Sigmoid colon (tissue), 7 donors: ENCODE measurements around the gene SPATA24. TPM values are rescaled to one million over a fixed set of nuclear protein-coding genes. Genes with fewer than 3 reads are reported as not detected.

Source experiments
- DNase-seq: peaks from one replicate; pipeline ENCODE4 v3.0.0-alpha.2; 2019
- H3K27ac ChIP-seq, 4 donors: fragments of 200-600 bp; sonication (generic); one replicate each; pipeline ENCODE4 v1.5.1; 2016 to 2019; ENCODE audit warnings: mild to moderate bottlenecking in 1 of 4
- H3K27me3 ChIP-seq, 3 donors: fragments of 200-600 bp; sonication (generic); one replicate each; pipeline ENCODE4 v1.5.1; 2019; ENCODE audit warnings: mild to moderate bottlenecking in 1 of 3
- H3K36me3 ChIP-seq, 4 donors: fragments of 200-600 bp; sonication (generic); one replicate each; pipeline ENCODE4 v1.5.1; 2016 to 2019
- H3K4me1 ChIP-seq, 4 donors: fragments of 200-600 bp; sonication (generic); one replicate each; pipeline ENCODE4 v1.5.1; 2017 to 2019
- H3K4me3 ChIP-seq, 4 donors: fragments of 200-600 bp; sonication (generic); one replicate each; pipeline ENCODE4 v1.5.1; 2017 to 2019; ENCODE audit warnings: mild to moderate bottlenecking in 2 of 4, moderate library complexity in 1 of 4
- H3K9me3 ChIP-seq, 4 donors: fragments of 200-600 bp in 3 of 4; sonication (generic) in 3 of 4; one replicate each; pipeline versions ENCODE4 v1.5.1 to v1.6.1; 2013 to 2019
- CTCF ChIP-seq, 4 experiments: fragments of 450-650 bp in 3 of 4; fragments of 200-600 bp in 1 of 4; IDR thresholded peaks; one replicate each; pipeline ENCODE4 v1.5.1; 2016 to 2019; ENCODE audit warnings: antibody characterized with exemption in 4 of 4, mild to moderate bottlenecking in 3 of 4, moderate library complexity in 2 of 4
- EP300 ChIP-seq, 4 donors: sonication (generic); formaldehyde crosslinking; IDR thresholded peaks; one replicate each; pipeline ENCODE4 v1.6.1; 2017; ENCODE audit warnings: antibody characterized with exemption in 4 of 4
- POLR2A ChIP-seq, 2 donors: fragments of 450-650 bp; IDR thresholded peaks; one replicate each; pipeline ENCODE4 v1.6.1; 2016; ENCODE audit warnings: antibody characterized with exemption in 2 of 2, mild to moderate bottlenecking in 2 of 2, moderate library complexity in 2 of 2
- POLR2AphosphoS5 ChIP-seq, 4 donors: sonication (generic); formaldehyde crosslinking; IDR thresholded peaks; one replicate each; pipeline ENCODE4 v1.6.1; 2017; ENCODE audit warnings: antibody characterized with exemption in 4 of 4
- WGBS, 2 donors: extraction: QIAGEN DNeasy Blood & Tissue Kit; methylation state at CpG; one replicate each; pipeline ENCODE4 v1.1.7; 2013; 5-methylcytosine and 5-hydroxymethylcytosine counted together
- intact Hi-C: fragments of 100-400 bp; cut with DNase I; formaldehyde crosslinking; loops from one replicate; pipeline ENCODE4 v1.15.1; 2023
- polyA plus RNA-seq, 3 donors: library from polyadenylated mRNA; stranded (reverse); fragments of 200-250 nt; gene quantifications; one replicate each; pipeline ENCODE4 v1.2.3, GENCODE V29; 2013
- total RNA-seq, 4 donors: library from RNA; depleted of rRNA; stranded (reverse); fragments of >200 nt; gene quantifications; one replicate each; pipeline ENCODE4 v1.1.0, GENCODE V29; 2016
- donor health status: healthy with polysubstance abuse.
- donor health status: Bipolar disorder and iron deficiency.
- donor health status: healthy.

SPATA24 gene
- total and polyA plus RNA-seq, 7 donors: 1.4 to 9.0 (median 7.3) TPM

GRCh38 chr5:139392324-139392677 lies 11.6 kb downstream of the SPATA24 start:
- H3K9me3 ChIP-seq: no peaks in the 10 kb centered on the region
- WGBS, 2 donors: 5 to 7% methylated on average over 36 of the region's 36 CpGs
- peak overlapping the region in 1 of 4 donors; percentile 8 for H3K27ac ChIP-seq
- no peaks in the 10 kb centered on the region for H3K36me3 ChIP-seq
- peaks cover 0 to 35% (median 32%) of the 10 kb centered on the region in 4 donors for H3K4me1 ChIP-seq
- H3K27me3 ChIP-seq: peaks cover 29 to 50% (median 39%) of the 10 kb centered on the region in 3 donors
- intact Hi-C loops: no loop called here
- DNase-seq: no peak
- H3K4me3 ChIP-seq: peak overlapping the region in 3 of 4 donors; percentile 38 to 45 (median 39)
- TF ChIP-seq POLR2A (IDR thresholded peaks at IDR 0.05) (no peak), CTCF (IDR thresholded peaks at IDR 0.05) (no peak), POLR2AphosphoS5 (IDR thresholded peaks at IDR 0.05) (no peak), EP300 (IDR thresholded peaks at IDR 0.05) (no peak)

GRCh38 chr5:139391570-139392323 lies 12.1 kb downstream of the SPATA24 start:
- H3K27me3 ChIP-seq: peaks cover 29 to 50% (median 39%) of the 10 kb centered on the region in 3 donors
- H3K4me1 ChIP-seq: peaks cover 0 to 35% (median 32%) of the 10 kb centered on the region in 4 donors
- H3K9me3 ChIP-seq: no peaks in the 10 kb centered on the region
- WGBS, 2 donors: 12 to 26% methylated on average over 33 of the region's 33 CpGs
- H3K27ac ChIP-seq: peak overlapping the region in 2 of 4 donors; percentile 8 to 53
- intact Hi-C loops: no loop called here
- no peak for TF ChIP-seq POLR2AphosphoS5 (IDR thresholded peaks at IDR 0.05)
- TF ChIP-seq CTCF (IDR thresholded peaks at IDR 0.05): no peak
- no peak for TF ChIP-seq POLR2A (IDR thresholded peaks at IDR 0.05)
- no peak for TF ChIP-seq EP300 (IDR thresholded peaks at IDR 0.05)
- H3K36me3 ChIP-seq: no peaks in the 10 kb centered on the region
- peak overlapping the region in 2 of 4 donors; percentile 38 to 45 for H3K4me3 ChIP-seq
- no peak for DNase-seq

GRCh38 chr5:139390639-139391569 lies 13.0 kb downstream of the SPATA24 start:
- no peaks in the 10 kb centered on the region for H3K36me3 ChIP-seq
- 77 to 81% methylated on average over 10 of the region's 10 CpGs for whole genome bisulfite sequencing, 2 donors
- intact Hi-C loops: no loop called here
- H3K4me1 ChIP-seq: peaks cover 0 to 35% (median 32%) of the 10 kb centered on the region in 4 donors
- peak overlapping the region in 1 of 4 donors; percentile 53 for H3K27ac ChIP-seq
- H3K27me3 ChIP-seq: peaks cover 29 to 43% (median 38%) of the 10 kb centered on the region in 3 donors
- no peak for TF ChIP-seq POLR2A (IDR thresholded peaks at IDR 0.05)
- no peak for TF ChIP-seq CTCF (IDR thresholded peaks at IDR 0.05)
- no peak for TF ChIP-seq POLR2AphosphoS5 (IDR thresholded peaks at IDR 0.05)
- no peak for TF ChIP-seq EP300 (IDR thresholded peaks at IDR 0.05)
- no peak for DNase-seq
- no peak overlapping the region for H3K4me3 ChIP-seq
- H3K9me3 ChIP-seq: no peaks in the 10 kb centered on the region

- no peak for TF ChIP-seq EP300 (IDR thresholded peaks at IDR 0.05)
- TF ChIP-seq POLR2A (IDR thresholded peaks at IDR 0.05): no peak
- TF ChIP-seq CTCF (IDR thresholded peaks at IDR 0.05): no peak
- TF ChIP-seq POLR2AphosphoS5 (IDR thresholded peaks at IDR 0.05): no peak
- Histone ChIP-seq H3K4me3 (no peak within 1 kb of the TSS), H3K27ac (peak within 1 kb of the TSS in 1 of 4 donors; percentile 53), H3K9me3 (no peaks in the 10 kb centered on the region), H3K4me1 (peaks cover 0 to 32% (median 29%) of the 10 kb centered on the region in 4 donors), H3K27me3 (peaks cover 27 to 33% (median 29%) of the 10 kb centered on the region in 3 donors), H3K36me3 (no peaks in the 10 kb centered on the region)
- no peak for DNase-seq
- 55 to 81% methylated on average over 11 of the region's 11 CpGs for WGBS, 2 donors
- intact Hi-C loops: no loop called here
Observed at GRCh38 chr5:139389701-139390638, 13.9 kb downstream of the SPATA24 start, which contains the start of gene MZB1. TSS of gene MZB1 (minus strand) at chr5:139389913. CDS start at chr5:139389856, 57 bp downstream.
